DND-41 (cell line): ENCODE data around the gene MAST3.

Source experiments
- EZH2 ChIP-seq: IDR thresholded peaks from 3 replicates; pipeline ENCODE4 v1.6.1; 2012; ENCODE audit warnings: borderline replicate concordance, low read depth, mild to moderate bottlenecking, moderate library complexity, low read length, inconsistent platforms; ENCODE audit not compliant: severe bottlenecking
- TF ChIP-seq, protein P1 (sequence below): IDR thresholded peaks from 2 replicates; pipeline ENCODE4 v1.5.1; 2012; ENCODE audit warnings: borderline replicate concordance, low read length, moderate library complexity, mild to moderate bottlenecking; ENCODE audit not compliant: poor library complexity, severe bottlenecking; ENCODE audit errors: extremely low read depth

DNA sequence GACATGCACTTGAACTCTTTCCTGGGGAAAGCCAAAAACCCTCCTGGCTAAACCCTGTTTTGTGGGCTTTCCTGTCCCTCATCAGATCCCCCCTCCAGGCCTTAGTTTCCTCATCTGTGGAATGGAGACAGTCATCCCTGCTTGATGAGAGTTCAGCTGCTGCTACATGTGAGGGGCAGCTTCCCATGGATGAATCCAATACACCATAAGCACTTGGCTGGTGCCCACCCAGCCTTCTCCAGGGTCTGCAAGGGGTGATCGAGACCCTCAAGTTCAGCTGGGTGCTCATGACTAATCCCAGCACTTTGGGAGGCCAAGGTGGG, 32.4 kb upstream of the MAST3 start:
- TF ChIP-seq EZH2, result no peak
- TF ChIP-seq, protein P1, sequence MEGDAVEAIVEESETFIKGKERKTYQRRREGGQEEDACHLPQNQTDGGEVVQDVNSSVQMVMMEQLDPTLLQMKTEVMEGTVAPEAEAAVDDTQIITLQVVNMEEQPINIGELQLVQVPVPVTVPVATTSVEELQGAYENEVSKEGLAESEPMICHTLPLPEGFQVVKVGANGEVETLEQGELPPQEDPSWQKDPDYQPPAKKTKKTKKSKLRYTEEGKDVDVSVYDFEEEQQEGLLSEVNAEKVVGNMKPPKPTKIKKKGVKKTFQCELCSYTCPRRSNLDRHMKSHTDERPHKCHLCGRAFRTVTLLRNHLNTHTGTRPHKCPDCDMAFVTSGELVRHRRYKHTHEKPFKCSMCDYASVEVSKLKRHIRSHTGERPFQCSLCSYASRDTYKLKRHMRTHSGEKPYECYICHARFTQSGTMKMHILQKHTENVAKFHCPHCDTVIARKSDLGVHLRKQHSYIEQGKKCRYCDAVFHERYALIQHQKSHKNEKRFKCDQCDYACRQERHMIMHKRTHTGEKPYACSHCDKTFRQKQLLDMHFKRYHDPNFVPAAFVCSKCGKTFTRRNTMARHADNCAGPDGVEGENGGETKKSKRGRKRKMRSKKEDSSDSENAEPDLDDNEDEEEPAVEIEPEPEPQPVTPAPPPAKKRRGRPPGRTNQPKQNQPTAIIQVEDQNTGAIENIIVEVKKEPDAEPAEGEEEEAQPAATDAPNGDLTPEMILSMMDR, result no peak
